Measurements from ENCODE around the gene TBC1D22A. TPM values are rescaled to one million over a fixed set of nuclear protein-coding genes. Genes with fewer than 3 reads are reported as not detected.

TBC1D22A gene
- total RNA-seq, 2 experiments from 2014 or later: 33.2 to 34.9 TPM

DNA sequence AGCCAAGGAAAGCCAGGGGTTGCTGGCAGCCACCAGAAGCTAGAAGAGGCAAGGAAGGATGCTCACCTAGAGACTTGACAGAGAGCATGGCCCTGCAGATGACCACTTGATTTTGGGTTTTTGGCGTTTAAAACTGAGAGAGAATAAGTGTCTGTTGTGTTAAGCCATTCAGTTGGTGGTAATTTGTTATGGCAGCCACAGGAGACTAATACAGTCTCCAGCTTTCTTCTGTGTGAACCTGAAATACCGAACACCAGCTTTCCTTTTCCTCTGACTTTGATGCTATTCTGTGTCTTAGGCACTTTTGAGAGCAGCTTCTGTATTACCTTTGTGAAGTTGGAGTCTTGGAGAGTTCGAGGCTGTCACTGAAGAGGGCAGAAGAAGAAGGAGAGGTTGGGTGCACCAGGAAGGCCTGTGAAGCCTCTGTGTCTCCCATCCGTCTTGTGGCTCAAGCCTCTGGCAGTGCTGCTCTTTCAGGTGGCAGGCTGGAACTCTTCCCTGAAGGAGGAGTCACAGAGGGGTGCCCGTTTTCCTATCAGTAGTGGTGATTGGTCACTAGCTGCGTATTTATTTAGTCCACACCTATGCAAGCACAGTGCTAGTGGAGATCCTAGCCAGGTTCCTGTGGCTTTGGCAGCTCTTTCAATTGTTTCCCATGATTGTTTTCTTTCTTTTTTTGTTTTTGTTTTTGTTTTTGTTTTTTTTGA lies 2.5 kb downstream of the TBC1D22A start:
- no peak overlapping the region for H3K4me3 Mint-ChIP-seq
- CTCF ChIA-PET: interaction anchor here (1.0 to 3.7 kb wide), 2 partner anchors 9 to 37 kb away, joined by 5 to 30 read pairs; no protein-coding TSS in a partner anchor
- peak overlapping the region; percentile 60 for H3K27ac Mint-ChIP-seq

DNA sequence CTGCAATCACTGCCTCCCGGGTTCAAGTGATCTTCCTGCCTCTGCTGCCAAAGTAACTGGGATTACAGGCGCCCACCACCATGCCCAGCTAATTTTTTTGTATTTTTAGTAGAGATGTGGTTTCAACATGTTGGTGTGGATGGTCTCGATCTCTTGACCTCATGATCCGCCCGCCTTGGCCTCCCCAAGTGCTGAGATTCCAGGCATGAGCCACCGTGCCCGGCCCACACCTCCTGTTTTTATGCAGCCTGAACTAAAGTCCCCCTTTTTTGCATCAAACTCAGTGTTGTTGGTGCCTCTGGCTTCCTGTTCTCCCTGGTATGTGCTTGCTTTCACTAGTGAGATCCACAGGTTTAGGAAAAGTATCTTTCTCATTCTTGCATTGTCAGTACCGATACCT lies 4.2 kb downstream of the TBC1D22A start:
- H3K9me3 Mint-ChIP-seq: no peaks in the 10 kb centered on the region
- H3K27me3 Mint-ChIP-seq: no peaks in the 10 kb centered on the region
- no peak for DNase-seq
- peaks cover 73% of the 10 kb centered on the region for H3K4me1 Mint-ChIP-seq (ENCODE audit: low read depth)
- intact Hi-C loops (cut with micrococcal nuclease): no loop called here
- H3K36me3 Mint-ChIP-seq: peaks cover 15% of the 10 kb centered on the region
- POLR2A ChIA-PET: no interaction called here
- H3K27ac Mint-ChIP-seq: peak overlapping the region; percentile 24
- CTCF ChIA-PET: no interaction called here
- H3K4me3 Mint-ChIP-seq: no peak overlapping the region

More for the DNA sequence above, 2.5 kb downstream of the TBC1D22A start:
- peaks cover 13% of the 10 kb centered on the region for H3K36me3 Mint-ChIP-seq
- intact Hi-C loops (cut with micrococcal nuclease): no loop called here
- no peak for DNase-seq
- no peaks in the 10 kb centered on the region for H3K9me3 Mint-ChIP-seq
- no peaks in the 10 kb centered on the region for H3K27me3 Mint-ChIP-seq
- peaks cover 69% of the 10 kb centered on the region for H3K4me1 Mint-ChIP-seq (ENCODE audit: low read depth)
- POLR2A ChIA-PET: interaction anchor here (0.6 to 1.0 kb wide), 3 partner anchors 29 to 38 kb away, joined by 3 to 4 read pairs (median 3); no protein-coding TSS in a partner anchor

DNA sequence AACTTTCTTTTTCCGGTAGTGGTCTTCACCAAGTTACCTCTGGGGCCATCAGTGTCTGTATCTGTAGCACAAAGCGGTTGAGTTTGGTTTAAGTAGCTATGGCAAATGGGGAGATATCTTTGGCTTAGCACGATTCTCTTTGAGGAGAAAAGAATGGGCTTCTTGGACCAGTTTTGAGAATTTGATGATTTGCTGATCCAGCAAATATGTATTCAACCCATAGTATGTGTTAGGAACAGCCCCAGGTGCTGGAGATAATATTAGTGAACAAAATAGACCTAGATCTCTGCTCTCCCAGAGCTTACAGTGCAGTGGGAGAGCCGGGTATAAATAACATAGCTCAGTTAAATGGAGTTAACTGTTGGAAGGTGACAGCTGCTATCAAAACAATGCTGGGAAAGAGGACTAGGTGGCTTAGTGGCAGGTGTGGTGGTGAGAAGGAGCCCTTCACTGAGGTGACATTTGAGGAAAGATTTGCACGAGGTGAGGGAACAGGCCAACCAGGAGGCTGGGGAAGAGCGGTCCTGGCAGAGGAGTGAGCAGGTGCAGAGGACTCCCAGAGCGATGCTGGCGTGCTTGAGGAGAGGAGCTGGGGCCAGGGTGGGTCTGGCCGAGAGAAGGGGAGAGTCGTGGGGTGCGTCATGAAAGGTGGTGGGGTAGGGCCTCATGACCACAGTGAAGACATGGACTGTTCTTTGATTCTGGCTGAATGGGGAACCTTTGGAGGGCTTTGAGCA lies 5.0 kb downstream of the TBC1D22A start:
- no peak for DNase-seq
- POLR2A ChIA-PET: no interaction called here
- no peaks in the 10 kb centered on the region for H3K9me3 Mint-ChIP-seq
- CTCF ChIA-PET: interaction anchor here (0.6 to 0.7 kb wide), 2 partner anchors 9 to 36 kb away, joined by 3 read pairs; no protein-coding TSS in a partner anchor
- no peaks in the 10 kb centered on the region for H3K27me3 Mint-ChIP-seq
- no peak overlapping the region for H3K4me3 Mint-ChIP-seq
- intact Hi-C loops (cut with micrococcal nuclease): no loop called here
- peak overlapping the region; percentile 24 for H3K27ac Mint-ChIP-seq
- peaks cover 10% of the 10 kb centered on the region for H3K36me3 Mint-ChIP-seq
- H3K4me1 Mint-ChIP-seq (ENCODE audit: low read depth): peaks cover 67% of the 10 kb centered on the region

DNA sequence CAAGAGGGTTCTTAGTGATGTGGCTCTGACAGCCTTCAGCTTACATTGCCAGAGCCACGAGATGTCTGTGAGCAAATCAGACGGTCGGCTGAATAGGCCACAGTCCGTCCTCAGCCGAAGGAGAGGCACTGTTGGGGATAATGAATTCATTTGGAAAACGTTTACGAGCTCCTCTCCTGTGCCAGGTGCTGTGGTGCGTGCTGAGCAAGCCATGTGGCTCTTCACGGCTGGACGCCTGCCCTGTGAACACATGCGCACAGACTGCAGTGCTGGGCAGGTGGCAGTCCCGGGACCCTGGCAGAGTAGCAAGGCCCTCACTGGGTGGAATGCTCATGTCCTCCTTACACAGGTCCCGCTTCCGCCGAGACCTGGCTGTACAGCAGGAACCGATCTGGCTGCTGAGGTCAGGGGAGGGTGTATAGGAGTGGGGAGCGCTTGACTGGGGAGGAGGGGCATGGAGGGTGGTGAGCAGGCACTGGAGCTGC lies 6.8 kb downstream of the TBC1D22A start:
- intact Hi-C loops (cut with micrococcal nuclease): no loop called here
- no peaks in the 10 kb centered on the region for H3K9me3 Mint-ChIP-seq
- H3K27ac Mint-ChIP-seq: peak overlapping the region; percentile 92
- H3K36me3 Mint-ChIP-seq: peaks cover 7% of the 10 kb centered on the region
- CTCF ChIA-PET: interaction anchor here (1.4 to 3.4 kb wide), 3 partner anchors 10 to 33 kb away, joined by 3 to 22 read pairs (median 5); no protein-coding TSS in a partner anchor
- no peaks in the 10 kb centered on the region for H3K27me3 Mint-ChIP-seq
- no peak overlapping the region for H3K4me3 Mint-ChIP-seq
- DNase-seq: no peak
- H3K4me1 Mint-ChIP-seq (ENCODE audit: low read depth): peaks cover 70% of the 10 kb centered on the region
- POLR2A ChIA-PET: no interaction called here

DNA sequence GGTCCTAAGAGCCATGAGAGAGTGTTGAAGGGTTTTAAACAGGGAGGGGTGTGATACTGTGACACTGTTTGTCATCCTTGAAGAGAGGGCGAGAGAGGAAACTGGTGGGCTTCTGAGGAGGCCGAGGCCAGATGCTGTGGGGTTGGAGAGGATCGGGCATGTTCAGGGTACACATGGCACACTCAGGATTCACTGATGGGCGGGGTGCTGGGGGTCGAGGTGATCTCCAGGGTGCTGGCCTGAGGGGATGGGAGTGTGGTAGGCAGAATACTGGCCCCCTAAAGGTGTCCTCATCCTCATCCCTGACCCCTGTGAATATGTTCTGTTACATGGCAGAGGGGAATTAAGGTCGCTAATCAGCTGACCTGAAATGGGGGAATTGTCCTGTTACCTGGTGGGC lies 7.3 kb downstream of the TBC1D22A start:
- ChIA-PET CTCF (interaction anchor here (1.4 to 3.4 kb wide), 3 partner anchors 10 to 33 kb away, joined by 3 to 22 read pairs (median 5); no protein-coding TSS in a partner anchor), POLR2A (interaction anchor here (1.2 kb wide), 1 partner anchor 18 kb away, joined by 3 read pairs; no protein-coding TSS in a partner anchor)
- DNase-seq: no peak
- Mint-ChIP-seq H3K36me3 (peaks cover 4% of the 10 kb centered on the region), H3K9me3 (no peaks in the 10 kb centered on the region), H3K4me1 (ENCODE audit: low read depth) (peaks cover 69% of the 10 kb centered on the region), H3K4me3 (no peak overlapping the region), H3K27me3 (no peaks in the 10 kb centered on the region), H3K27ac (peak overlapping the region; percentile 92)
- intact Hi-C loops (cut with micrococcal nuclease): no loop called here

DNA sequence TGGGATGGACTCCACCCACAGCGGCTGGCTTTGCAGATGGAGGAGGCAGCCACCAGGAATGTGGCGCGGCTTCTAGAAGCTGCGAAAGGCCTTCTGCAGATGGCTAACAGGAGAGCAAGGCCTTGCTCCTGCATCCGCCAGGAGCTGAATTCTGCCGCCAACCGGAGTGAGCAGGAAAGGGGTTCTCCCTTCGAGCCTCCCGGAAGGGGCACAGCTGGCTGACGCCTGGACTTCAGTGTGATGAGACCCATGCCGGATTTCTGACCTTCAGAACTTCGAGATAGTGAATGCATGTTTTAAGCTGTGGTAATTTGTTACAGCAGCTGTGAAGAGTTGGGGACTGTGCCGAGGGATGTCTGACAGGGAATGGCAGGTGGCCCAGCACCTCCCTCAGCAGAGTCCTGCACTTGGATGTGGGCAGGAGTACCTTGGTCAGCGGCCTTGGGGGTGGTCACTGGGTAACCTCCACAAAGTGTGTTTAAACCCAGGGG lies 7.7 kb downstream of the TBC1D22A start:
- Mint-ChIP-seq H3K27ac (peak overlapping the region; percentile 92), H3K36me3 (peaks cover 4% of the 10 kb centered on the region), H3K4me1 (ENCODE audit: low read depth) (peaks cover 69% of the 10 kb centered on the region), H3K9me3 (no peaks in the 10 kb centered on the region), H3K4me3 (peak overlapping the region; percentile 8), H3K27me3 (no peaks in the 10 kb centered on the region)
- ChIA-PET CTCF (interaction anchor here (1.4 to 3.4 kb wide), 4 partner anchors 10 to 207 kb away, joined by 3 to 22 read pairs (median 4); no protein-coding TSS in a partner anchor), POLR2A (interaction anchor here (1.2 to 1.3 kb wide), 2 partner anchors 8 to 19 kb away, joined by 3 to 4 read pairs; partner anchors contain the start of gene TBC1D22A)
- intact Hi-C loops (cut with micrococcal nuclease): no loop called here
- DNase-seq: no peak

DNA sequence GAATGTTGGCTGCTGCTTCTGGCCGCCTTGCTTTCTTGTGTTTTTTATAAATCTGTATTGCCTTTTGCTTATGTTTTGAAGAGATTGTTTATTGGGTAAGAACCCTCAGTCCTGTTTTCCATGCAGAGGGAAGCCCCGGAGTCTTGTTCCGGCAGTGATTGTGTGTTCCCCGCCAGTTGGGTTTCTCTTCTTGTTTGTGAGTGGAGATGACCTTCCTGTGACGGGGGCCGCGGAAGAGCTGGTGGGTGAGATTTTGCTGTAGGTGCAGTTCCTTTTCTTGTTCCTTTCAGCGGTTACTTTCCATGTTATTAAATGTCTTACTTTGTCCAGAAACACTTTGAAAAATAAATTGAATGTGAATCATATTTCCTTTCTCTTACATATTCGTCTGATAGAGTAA lies 8.3 kb downstream of the TBC1D22A start:
- peaks cover 73% of the 10 kb centered on the region for H3K4me1 Mint-ChIP-seq (ENCODE audit: low read depth)
- CTCF ChIA-PET: interaction anchor here (1.4 to 3.4 kb wide), 4 partner anchors 9 to 207 kb away, joined by 3 to 22 read pairs (median 4); no protein-coding TSS in a partner anchor
- peak overlapping the region; percentile 43 for H3K4me3 Mint-ChIP-seq
- peak; percentile 51 for DNase-seq
- peak overlapping the region; percentile 92 for H3K27ac Mint-ChIP-seq
- POLR2A ChIA-PET: interaction anchor here (1.2 to 1.3 kb wide), 2 partner anchors 8 to 19 kb away, joined by 3 to 4 read pairs; partner anchors contain the start of gene TBC1D22A
- no peaks in the 10 kb centered on the region for H3K27me3 Mint-ChIP-seq
- intact Hi-C loops (cut with micrococcal nuclease): no loop called here
- H3K36me3 Mint-ChIP-seq: peaks cover 4% of the 10 kb centered on the region
- H3K9me3 Mint-ChIP-seq: no peaks in the 10 kb centered on the region

DNA sequence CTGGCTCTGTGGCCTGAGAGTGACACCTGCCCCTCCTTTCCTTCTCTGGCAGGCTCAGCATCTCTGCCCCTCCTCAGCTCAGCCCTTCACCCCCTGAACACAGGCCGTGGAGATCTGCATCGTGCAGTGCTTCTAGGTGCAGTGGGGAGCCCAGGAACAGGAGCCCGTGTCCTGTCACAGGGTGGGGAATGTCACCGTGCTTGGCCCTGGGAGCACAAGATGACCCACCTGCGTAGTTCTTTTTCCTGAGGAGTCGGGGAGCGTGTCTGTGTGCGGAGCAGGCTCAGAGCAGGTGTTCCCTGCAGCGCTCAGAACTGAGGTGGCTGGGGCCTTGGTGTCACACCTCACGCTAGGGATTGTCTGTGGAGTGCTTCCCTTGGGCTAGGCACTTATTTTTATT lies 10.6 kb downstream of the TBC1D22A start:
- no peaks in the 10 kb centered on the region for H3K27me3 Mint-ChIP-seq
- peaks cover 79% of the 10 kb centered on the region for H3K4me1 Mint-ChIP-seq (ENCODE audit: low read depth)
- peaks cover 2% of the 10 kb centered on the region for H3K36me3 Mint-ChIP-seq
- intact Hi-C loops (cut with micrococcal nuclease): loop anchor here (1.0 kb wide), 1 partner anchor 18 kb away; no protein-coding TSS in a partner anchor
- H3K4me3 Mint-ChIP-seq: no peak overlapping the region
- peak overlapping the region; percentile 87 for H3K27ac Mint-ChIP-seq
- no peaks in the 10 kb centered on the region for H3K9me3 Mint-ChIP-seq
- POLR2A ChIA-PET: interaction anchor here (0.9 to 3.7 kb wide), 2 partner anchors 11 to 24 kb away, joined by 3 to 32 read pairs; partner anchors contain the start of gene TBC1D22A
- DNase-seq: no peak
- CTCF ChIA-PET: interaction anchor here (0.7 to 3.6 kb wide), 5 partner anchors 14 to 209 kb away, joined by 3 to 28 read pairs (median 5); no protein-coding TSS in a partner anchor

DNA sequence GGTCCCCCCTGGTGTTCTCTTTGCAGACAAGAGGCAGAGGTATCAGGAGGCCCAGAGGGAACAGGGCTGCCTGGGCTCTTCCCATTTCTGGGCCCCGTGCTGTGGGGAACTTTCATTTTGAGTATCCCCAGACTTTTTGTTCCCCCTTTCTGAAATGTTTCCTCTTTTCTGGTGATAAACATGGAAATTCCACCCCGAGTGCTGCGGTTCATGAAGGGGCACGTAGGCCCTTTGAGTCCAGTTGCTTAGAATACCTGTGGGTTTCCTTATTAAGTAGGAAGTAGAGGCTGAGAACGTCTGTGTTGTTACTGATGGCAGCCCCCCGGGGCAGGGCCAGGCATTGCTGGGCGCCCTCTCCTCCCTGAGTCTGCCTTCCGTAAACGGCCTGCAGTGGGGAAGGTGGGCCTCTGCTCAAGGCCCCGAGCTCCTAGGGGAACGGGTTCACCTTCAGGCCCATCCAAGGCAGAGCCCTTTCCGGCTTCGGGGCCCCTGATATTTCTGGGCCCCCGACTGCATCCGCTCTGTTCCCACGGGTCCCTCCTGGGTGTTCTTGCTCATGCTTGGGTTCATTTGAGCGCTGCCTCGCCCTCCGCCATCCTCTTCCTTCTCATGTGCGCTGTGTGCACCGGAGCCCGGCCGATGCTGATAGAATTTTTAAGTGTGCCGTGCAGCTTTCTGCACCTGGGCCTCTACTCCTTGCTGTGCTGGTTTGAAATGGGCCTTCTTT lies 12.0 kb downstream of the TBC1D22A start:
- Mint-ChIP-seq H3K36me3 (peaks cover 2% of the 10 kb centered on the region), H3K4me3 (peak overlapping the region; percentile 63), H3K27me3 (no peaks in the 10 kb centered on the region), H3K27ac (peak overlapping the region; percentile 87), H3K4me1 (ENCODE audit: low read depth) (peaks cover 76% of the 10 kb centered on the region), H3K9me3 (no peaks in the 10 kb centered on the region)
- POLR2A ChIA-PET: interaction anchor here (0.9 to 3.7 kb wide), 3 partner anchors 12 to 25 kb away, joined by 3 to 32 read pairs (median 4); partner anchors contain the start of gene TBC1D22A
- CTCF ChIA-PET: interaction anchor here (0.8 to 3.6 kb wide), 10 partner anchors 10 to 211 kb away, joined by 3 to 28 read pairs (median 5); partner anchors contain the start of gene TBC1D22A
- intact Hi-C loops (cut with micrococcal nuclease): loop anchor here (1.0 kb wide), 1 partner anchor 12 kb away; the partner anchor contains the start of gene TBC1D22A
- DNase-seq: peak; percentile 53

DNA sequence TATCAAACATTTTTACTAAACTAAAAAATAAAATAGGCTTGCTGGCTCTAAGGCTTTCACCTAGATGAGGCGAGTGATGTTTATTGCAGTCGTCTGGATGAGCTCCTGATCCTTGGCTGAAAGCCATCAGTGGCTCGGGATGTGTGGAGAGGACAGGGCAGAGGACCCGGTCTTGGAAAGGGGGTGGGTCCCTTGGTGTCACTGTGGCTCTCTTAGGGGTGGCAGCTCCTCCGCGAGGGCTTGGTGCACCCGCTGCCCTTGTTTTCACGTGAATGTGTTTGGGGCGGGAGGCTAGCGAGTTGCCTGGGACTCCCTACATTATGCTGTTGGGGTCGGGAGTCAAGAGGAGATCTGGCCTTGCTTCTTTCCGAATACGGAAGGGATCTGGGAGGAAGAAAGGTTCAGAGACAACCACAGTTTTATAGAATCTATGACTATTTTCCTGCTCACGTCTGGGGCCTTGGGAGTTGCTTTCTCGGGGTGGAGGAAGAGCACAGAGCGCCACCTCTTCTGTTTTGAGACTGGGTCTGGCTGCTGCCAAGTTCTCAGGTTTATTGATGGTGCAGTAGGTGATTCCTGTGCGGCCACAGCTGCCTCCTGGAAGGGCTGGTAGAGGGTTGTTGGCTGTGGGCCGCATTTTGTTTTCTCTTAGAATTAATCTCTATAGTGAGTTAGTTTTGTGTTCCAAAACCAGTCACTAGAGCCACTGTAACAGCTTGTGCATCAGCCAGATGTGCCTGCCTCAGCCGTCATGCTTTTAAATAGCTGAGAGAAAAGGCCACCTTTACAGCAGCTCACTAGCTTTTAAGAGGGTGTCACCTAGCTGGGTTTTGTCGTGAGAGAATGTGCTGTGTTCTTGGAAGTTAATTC lies 12.8 kb downstream of the TBC1D22A start:
- H3K4me3 Mint-ChIP-seq: peak overlapping the region; percentile 63

More for the DNA sequence above, 12.8 kb downstream of the TBC1D22A start:
- Mint-ChIP-seq H3K9me3 (no peaks in the 10 kb centered on the region), H3K27ac (peak overlapping the region; percentile 87), H3K27me3 (no peaks in the 10 kb centered on the region), H3K36me3 (peaks cover 2% of the 10 kb centered on the region), H3K4me1 (ENCODE audit: low read depth) (peaks cover 68% of the 10 kb centered on the region)
- intact Hi-C loops (cut with micrococcal nuclease): loop anchor here (1.0 kb wide), 1 partner anchor 13 kb away; the partner anchor contains the start of gene TBC1D22A
- POLR2A ChIA-PET: interaction anchor here (1.3 to 3.7 kb wide), 2 partner anchors 13 to 17 kb away, joined by 4 to 32 read pairs; partner anchors contain the start of gene TBC1D22A
- CTCF ChIA-PET: interaction anchor here (1.0 to 3.6 kb wide), 6 partner anchors 11 to 212 kb away, joined by 3 to 28 read pairs (median 6); no protein-coding TSS in a partner anchor
- DNase-seq: no peak
